ENCODE results near the gene SMIM12. TPM values are rescaled to one million over a fixed set of nuclear protein-coding genes. Genes with fewer than 3 reads are reported as not detected.

The SMIM12 gene
- total and polyA plus RNA-seq, 2 of the 8 experiments (the other 6 are each of a cell fraction or from before 2014, with no cell fraction given): 40.9 to 49.2 TPM

DNA sequence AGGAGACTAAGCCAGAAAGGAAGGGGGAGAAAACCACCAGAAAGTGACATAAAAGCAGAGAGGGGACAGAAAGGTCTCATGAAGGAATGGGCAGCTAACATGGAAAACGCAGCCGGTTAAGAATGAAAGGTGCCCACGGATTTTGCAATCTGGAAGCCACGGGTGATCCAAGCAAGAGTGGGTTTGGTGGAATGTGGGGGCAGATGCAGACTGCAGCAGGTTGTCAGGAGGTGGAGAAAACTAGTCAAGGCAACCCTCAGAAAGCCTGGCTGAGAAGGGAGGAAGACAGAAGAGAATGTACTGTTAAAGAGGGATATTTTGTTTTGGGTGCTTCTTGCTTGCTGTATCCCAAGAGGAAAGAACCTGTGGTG is 12.6 kb upstream of the SMIM12 start:
- no peak overlapping the region for H3K4me2 ChIP-seq (ENCODE audit: insufficient read depth in 1 of 2, low read depth in 2 of 2, low read length in 2 of 2)
- no peak overlapping the region for H3K23ac ChIP-seq (ENCODE audit: insufficient read length)
- no peaks in the 10 kb centered on the region; the same call in 1 of the 2 replicates for H3K79me1 ChIP-seq (ENCODE audit: low read depth, low read length)
- FAIRE-seq: no peak
- WGBS, 2 experiments (ENCODE audit: extremely low coverage in 1 of 2, insufficient coverage in 1 of 2, insufficient read length in 1 of 2, insufficient replicate concordance in 2 of 2, low coverage in 1 of 2, low lambda C conversion rate in 2 of 2, missing lambda C conversion rate in 1 of 2): 88% methylated on average over 4 of the region's 4 CpGs; no CpG with 5 or more reads in 1 of the 2 experiments
- no peak overlapping the region for H2BK15ac ChIP-seq (ENCODE audit: low read length)
- no peaks in the 10 kb centered on the region for H3K9me3 ChIP-seq (ENCODE audit: insufficient read depth in 2 of 2, low read depth in 1 of 2, low read length in 1 of 2)
- no peaks in the 10 kb centered on the region for H3K79me2 ChIP-seq (ENCODE audit: control insufficient read depth in 1 of 2, insufficient read depth in 2 of 2, low read length in 2 of 2)
- H3K27me3 ChIP-seq (replicated peaks in 1 of 4; ENCODE audit: control insufficient read depth in 3 of 4, extremely low read depth in 1 of 4, insufficient read depth in 3 of 4, low read length in 3 of 4): peaks cover 0 to 5% (median under 1%) of the 10 kb centered on the region in 4 experiments; a peak in 1 of 7 replicates
- TF ChIP-seq SP2 (IDR thresholded peaks at IDR 0.05; ENCODE audit: low read length) (no peak), KDM4A (IDR thresholded peaks at IDR 0.05; ENCODE audit: low read depth, low read length, severe bottlenecking) (no peak)
- H3K4ac ChIP-seq (replicated peaks; ENCODE audit: insufficient read length, low read depth, low read length): no peak overlapping the region
- H4K91ac ChIP-seq (replicated peaks; ENCODE audit: insufficient read length, low read length): no peak overlapping the region
- H4K8ac ChIP-seq (ENCODE audit: extremely low read depth, insufficient read depth, low read length): no peak overlapping the region
- H4K20me1 ChIP-seq (replicated peaks in 1 of 2; ENCODE audit: control insufficient read depth in 1 of 2, insufficient read depth in 2 of 2, low read length in 2 of 2): peaks cover 0 to under 1% of the 10 kb centered on the region in 2 experiments
- H3K4me3 ChIP-seq (ENCODE audit: extremely low read depth in 1 of 4, insufficient read depth in 2 of 4, low read depth in 3 of 4, low read length in 4 of 4): no peak overlapping the region
- H3K36me3 ChIP-seq (ENCODE audit: control insufficient read depth in 2 of 4, insufficient read depth in 4 of 4, low read length in 3 of 4): no peaks in the 10 kb centered on the region
- H4K5ac ChIP-seq (ENCODE audit: insufficient read length, low read depth, low read length): no peak overlapping the region
- H3K9ac ChIP-seq (replicated peaks in 1 of 4; ENCODE audit: extremely low read depth in 1 of 4, low read depth in 3 of 4, low read length in 3 of 4): no peak overlapping the region
- no peak overlapping the region for H3K27ac ChIP-seq (ENCODE audit: low read depth, low read length)
- H2AFZ ChIP-seq (ENCODE audit: low read length): no peak overlapping the region
- H2BK120ac ChIP-seq (replicated peaks; ENCODE audit: low read depth, low read length): no peak overlapping the region
- CTCF ChIA-PET (ENCODE audit: partially characterized antibody): interaction anchor here (1.0 to 9.6 kb wide), 4 partner anchors 12 to 86 kb away, joined by 4 to 103 read pairs (median 5); partner anchors contain the start of gene SMIM12
- H3K23me2 ChIP-seq (ENCODE audit: low read depth, low read length): no peaks in the 10 kb centered on the region; the same call in 1 of the 2 replicates
- H2BK20ac ChIP-seq (ENCODE audit: low read length): no peak overlapping the region
- DNase-seq (ENCODE audit: low read depth in 1 of 2, low spot score in 2 of 2): no peak
- no peak overlapping the region for H3K18ac ChIP-seq (ENCODE audit: extremely low read depth, low read length)
- H2AK5ac ChIP-seq (ENCODE audit: low read depth, low read length): no peak overlapping the region
- 0 out of 7 replicates have a peak, but pooled peaks cover 0 to 2% (median 0%) of the 10 kb centered on the region in 4 experiments for H3K4me1 ChIP-seq (replicated peaks in 1 of 4; ENCODE audit: control insufficient read depth in 3 of 4, insufficient read depth in 4 of 4, low read length in 3 of 4)
- no peak overlapping the region for H3K56ac ChIP-seq (replicated peaks; ENCODE audit: insufficient read length, low read depth, low read length)
- H3K14ac ChIP-seq (ENCODE audit: insufficient read length): no peak overlapping the region
- no peak overlapping the region for H2BK5ac ChIP-seq (ENCODE audit: low read depth, low read length)
- no peak overlapping the region for H2BK12ac ChIP-seq (ENCODE audit: low read depth, low read length)
- POLR2A ChIA-PET (ENCODE audit: partially characterized antibody): interaction anchor here (0.6 to 1.6 kb wide), 4 partner anchors 10 to 310 kb away, joined by 3 to 4 read pairs (median 4); partner anchors contain the start of genes SMIM12 and ZMYM6
